ENCODE data around the gene RPS16. TPM values are rescaled to one million over a fixed set of nuclear protein-coding genes. Genes with fewer than 3 reads are reported as not detected.
A peak's percentile ranks its signal among the peaks of the same experiment; 100 is the strongest.

The RPS16 gene
- total and polyA plus RNA-seq, 7 donors: 1,186 to 3,255 (median 1,958) TPM

GRCh38 chr19:39434123-39435076 is 1.3 kb downstream of the RPS16 start:
- Histone ChIP-seq H3K9me3 (no peaks in the 10 kb centered on the region), H3K27me3 (ENCODE audit: insufficient read depth in 3 of 3, low read length in 2 of 3) (no peaks in the 10 kb centered on the region), H3K36me3 (ENCODE audit: insufficient read depth in 1 of 2, low read depth in 1 of 2) (peaks cover 7 to 44% of the 10 kb centered on the region in 2 donors), H3K4me1 (peaks cover 18% of the 10 kb centered on the region), H3K27ac (peak overlapping the region; percentile 93), H3K4me3 (peak overlapping the region; percentile 96)
- ATAC-seq (no peak), DNase-seq (no peak)
- no peak for TF ChIP-seq CTCF (IDR thresholded peaks at IDR 0.05)
- 42 to 60% (median 52%) methylated on average over 10 of the region's 10 CpGs for WGBS, 3 donors
- intact Hi-C loops (cut with DNase I): loop anchor here (2.0 to 10.0 kb wide), 3 partner anchors 22 to 90 kb away; partner anchors contain the start of genes MED29 (in 1 of the 2), PAF1 (in 1 of the 2), PLEKHG2 (in 1 of the 2) and SAMD4B (in 1 of the 2)

GRCh38 chr19:39433480-39434079 is 2.2 kb downstream of the RPS16 start:
- H3K4me3 ChIP-seq: peak overlapping the region; percentile 96
- WGBS, 3 donors: 92 to 96% (median 94%) methylated on average over 8 of the region's 8 CpGs
- peak overlapping the region; percentile 93 for H3K27ac ChIP-seq
- H3K27me3 ChIP-seq (ENCODE audit: insufficient read depth in 3 of 3, low read length in 2 of 3): no peaks in the 10 kb centered on the region
- DNase-seq (no peak), ATAC-seq (no peak)
- no peaks in the 10 kb centered on the region for H3K9me3 ChIP-seq
- no peak for TF ChIP-seq CTCF (IDR thresholded peaks at IDR 0.05)
- peaks cover 18% of the 10 kb centered on the region for H3K4me1 ChIP-seq
- peaks cover 7 to 44% of the 10 kb centered on the region in 2 donors for H3K36me3 ChIP-seq (ENCODE audit: insufficient read depth in 1 of 2, low read depth in 1 of 2)
- intact Hi-C loops (cut with DNase I): loop anchor here (2.0 to 10.0 kb wide), 3 partner anchors 21 to 89 kb away; partner anchors contain the start of genes MED29 (in 1 of the 2), PAF1 (in 1 of the 2), PLEKHG2 (in 1 of the 2) and SAMD4B (in 1 of the 2)

GRCh38 chr19:39432677-39433025 is 3.1 kb downstream of the RPS16 start:
- WGBS, 3 donors: 87 to 96% (median 95%) methylated on average over 8 of the region's 8 CpGs
- no peaks in the 10 kb centered on the region for H3K27me3 ChIP-seq (ENCODE audit: insufficient read depth in 3 of 3, low read length in 2 of 3)
- TF ChIP-seq CTCF (IDR thresholded peaks at IDR 0.05): no peak
- no peak for ATAC-seq
- H3K4me1 ChIP-seq: peaks cover 18% of the 10 kb centered on the region
- no peak for DNase-seq
- no peak overlapping the region for H3K27ac ChIP-seq
- H3K36me3 ChIP-seq (ENCODE audit: insufficient read depth in 1 of 2, low read depth in 1 of 2): peaks cover 7 to 44% of the 10 kb centered on the region in 2 donors
- intact Hi-C loops (cut with DNase I): loop anchor here in 1 of 2 donors (10.0 kb wide), 1 partner anchor 88 kb away; the partner anchor contains the start of gene SAMD4B
- no peak overlapping the region for H3K4me3 ChIP-seq
- no peaks in the 10 kb centered on the region for H3K9me3 ChIP-seq

GRCh38 chr19:39430675-39431593 is 4.8 kb downstream of the RPS16 start:
- peak in 1 of 4 donors; percentile 13 for ATAC-seq

More at GRCh38 chr19:39430675-39431593, 4.8 kb downstream of the RPS16 start:
- no peaks in the 10 kb centered on the region for H3K27me3 ChIP-seq (ENCODE audit: insufficient read depth in 3 of 3, low read length in 2 of 3)
- H3K36me3 ChIP-seq (ENCODE audit: insufficient read depth in 1 of 2, low read depth in 1 of 2): peaks cover 7 to 44% of the 10 kb centered on the region in 2 donors
- intact Hi-C loops (cut with DNase I): loop anchor here in 1 of 2 donors (10.0 kb wide), 1 partner anchor 86 kb away; the partner anchor contains the start of gene SAMD4B
- peak overlapping the region; percentile 74 for H3K27ac ChIP-seq
- 63 to 69% (median 68%) methylated on average over 25 of the region's 25 CpGs for WGBS, 3 donors
- no peak for DNase-seq
- H3K9me3 ChIP-seq: no peaks in the 10 kb centered on the region
- TF ChIP-seq CTCF (IDR thresholded peaks at IDR 0.05): no peak
- peak overlapping the region; percentile 25 for H3K4me3 ChIP-seq
- H3K4me1 ChIP-seq: peaks cover 18% of the 10 kb centered on the region
